ENCODE data around the gene NPY4R.
"Not testable (repeated sequence)": the region's sequence is repeated elsewhere in the genome, so short reads cannot be mapped to it uniquely, and the experiment has no call there.

Gene NPY4R

GRCh38 chr10:46457071-46457470 is 8.7 kb downstream of the NPY4R start:
- H3K9me3 ChIP-seq (ENCODE audit: control insufficient read depth in 1 of 2, low read length in 2 of 2); H3K27me3 ChIP-seq (ENCODE audit: control insufficient read depth in 1 of 2, insufficient read depth in 2 of 2, low read length in 2 of 2); H3K9ac ChIP-seq (ENCODE audit: low read depth in 1 of 2, low read length in 2 of 2); H3K36me3 ChIP-seq (ENCODE audit: control insufficient read depth in 1 of 2, insufficient read depth in 2 of 2, low read length in 2 of 2); H3K4me3 ChIP-seq (ENCODE audit: low read depth in 1 of 2, low read length in 2 of 2); H3K4me1 ChIP-seq (ENCODE audit: control insufficient read depth in 1 of 2, insufficient read depth in 2 of 2, low read length in 2 of 2); H3K27ac ChIP-seq (ENCODE audit: low read depth, low read length): not testable (repeated sequence)

GRCh38 chr10:46455992-46456391 is 9.8 kb downstream of the NPY4R start:
- not testable (repeated sequence) for H3K27me3 ChIP-seq (ENCODE audit: control insufficient read depth in 1 of 2, insufficient read depth in 2 of 2, low read length in 2 of 2); H3K36me3 ChIP-seq (ENCODE audit: control insufficient read depth in 1 of 2, insufficient read depth in 2 of 2, low read length in 2 of 2); H3K9ac ChIP-seq (ENCODE audit: low read depth in 1 of 2, low read length in 2 of 2); H3K9me3 ChIP-seq (ENCODE audit: control insufficient read depth in 1 of 2, low read length in 2 of 2); H3K27ac ChIP-seq (ENCODE audit: low read depth, low read length); H3K4me1 ChIP-seq (ENCODE audit: control insufficient read depth in 1 of 2, insufficient read depth in 2 of 2, low read length in 2 of 2); H3K4me3 ChIP-seq (ENCODE audit: low read depth in 1 of 2, low read length in 2 of 2)

DNA sequence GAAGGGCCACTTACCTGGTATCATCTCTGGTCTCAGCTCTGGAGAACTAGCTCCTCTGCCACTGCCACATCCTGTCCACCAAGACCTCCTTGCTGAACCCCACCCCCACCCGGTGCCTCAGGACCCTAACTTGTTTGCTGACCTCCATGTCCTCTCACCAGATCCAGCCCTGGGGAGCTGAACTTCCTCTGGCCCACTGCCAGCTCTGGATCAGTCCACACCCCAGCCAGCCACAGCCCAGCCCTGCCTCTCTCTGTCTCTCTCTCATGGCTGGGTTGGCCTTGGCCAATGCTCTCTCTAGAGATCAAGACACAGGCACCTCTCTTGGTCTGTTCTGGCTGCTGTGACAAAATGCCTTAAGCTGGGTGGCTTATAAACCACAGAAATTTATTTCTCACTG is 14.4 kb downstream of the NPY4R start:
- H3K4me3 ChIP-seq (ENCODE audit: low read depth in 1 of 2, low read length in 2 of 2); H3K4me1 ChIP-seq (ENCODE audit: control insufficient read depth in 1 of 2, insufficient read depth in 2 of 2, low read length in 2 of 2); H3K9me3 ChIP-seq (ENCODE audit: control insufficient read depth in 1 of 2, low read length in 2 of 2); H3K27ac ChIP-seq (ENCODE audit: low read depth, low read length); H3K9ac ChIP-seq (ENCODE audit: low read depth in 1 of 2, low read length in 2 of 2); H3K27me3 ChIP-seq (ENCODE audit: control insufficient read depth in 1 of 2, insufficient read depth in 2 of 2, low read length in 2 of 2); H3K36me3 ChIP-seq (ENCODE audit: control insufficient read depth in 1 of 2, insufficient read depth in 2 of 2, low read length in 2 of 2): not testable (repeated sequence)

DNA sequence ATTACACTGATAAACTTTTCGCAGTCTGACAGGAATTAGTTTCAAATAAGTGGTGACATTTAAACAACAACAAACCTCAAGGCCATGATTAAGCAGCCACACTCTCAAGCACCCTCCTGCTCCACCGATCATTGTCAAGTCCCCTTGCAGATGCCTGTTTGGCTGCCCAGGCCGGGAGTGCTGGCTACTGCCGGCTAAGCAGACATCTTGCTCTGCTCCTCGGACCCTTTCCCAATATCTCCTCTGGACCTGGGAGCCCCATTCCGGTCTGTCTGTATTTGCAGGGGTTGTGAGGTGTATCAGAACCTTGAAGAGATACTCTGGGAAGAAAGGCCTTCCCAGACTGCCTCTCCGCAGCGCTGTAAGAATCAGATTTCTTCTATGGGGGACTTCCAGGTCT is 14.9 kb downstream of the NPY4R start:
- not testable (repeated sequence) for H3K36me3 ChIP-seq (ENCODE audit: control insufficient read depth in 1 of 2, insufficient read depth in 2 of 2, low read length in 2 of 2); H3K9ac ChIP-seq (ENCODE audit: low read depth in 1 of 2, low read length in 2 of 2); H3K4me3 ChIP-seq (ENCODE audit: low read depth in 1 of 2, low read length in 2 of 2); H3K27me3 ChIP-seq (ENCODE audit: control insufficient read depth in 1 of 2, insufficient read depth in 2 of 2, low read length in 2 of 2); H3K27ac ChIP-seq (ENCODE audit: low read depth, low read length); H3K9me3 ChIP-seq (ENCODE audit: control insufficient read depth in 1 of 2, low read length in 2 of 2); H3K4me1 ChIP-seq (ENCODE audit: control insufficient read depth in 1 of 2, insufficient read depth in 2 of 2, low read length in 2 of 2)

GRCh38 chr10:46447439-46447838 is 18.3 kb downstream of the NPY4R start:
- H3K27ac ChIP-seq (ENCODE audit: low read depth, low read length); H3K4me3 ChIP-seq (ENCODE audit: low read depth in 1 of 2, low read length in 2 of 2); H3K9ac ChIP-seq (ENCODE audit: low read depth in 1 of 2, low read length in 2 of 2); H3K9me3 ChIP-seq (ENCODE audit: control insufficient read depth in 1 of 2, low read length in 2 of 2); H3K4me1 ChIP-seq (ENCODE audit: control insufficient read depth in 1 of 2, insufficient read depth in 2 of 2, low read length in 2 of 2); H3K36me3 ChIP-seq (ENCODE audit: control insufficient read depth in 1 of 2, insufficient read depth in 2 of 2, low read length in 2 of 2); H3K27me3 ChIP-seq (ENCODE audit: control insufficient read depth in 1 of 2, insufficient read depth in 2 of 2, low read length in 2 of 2): not testable (repeated sequence)

DNA sequence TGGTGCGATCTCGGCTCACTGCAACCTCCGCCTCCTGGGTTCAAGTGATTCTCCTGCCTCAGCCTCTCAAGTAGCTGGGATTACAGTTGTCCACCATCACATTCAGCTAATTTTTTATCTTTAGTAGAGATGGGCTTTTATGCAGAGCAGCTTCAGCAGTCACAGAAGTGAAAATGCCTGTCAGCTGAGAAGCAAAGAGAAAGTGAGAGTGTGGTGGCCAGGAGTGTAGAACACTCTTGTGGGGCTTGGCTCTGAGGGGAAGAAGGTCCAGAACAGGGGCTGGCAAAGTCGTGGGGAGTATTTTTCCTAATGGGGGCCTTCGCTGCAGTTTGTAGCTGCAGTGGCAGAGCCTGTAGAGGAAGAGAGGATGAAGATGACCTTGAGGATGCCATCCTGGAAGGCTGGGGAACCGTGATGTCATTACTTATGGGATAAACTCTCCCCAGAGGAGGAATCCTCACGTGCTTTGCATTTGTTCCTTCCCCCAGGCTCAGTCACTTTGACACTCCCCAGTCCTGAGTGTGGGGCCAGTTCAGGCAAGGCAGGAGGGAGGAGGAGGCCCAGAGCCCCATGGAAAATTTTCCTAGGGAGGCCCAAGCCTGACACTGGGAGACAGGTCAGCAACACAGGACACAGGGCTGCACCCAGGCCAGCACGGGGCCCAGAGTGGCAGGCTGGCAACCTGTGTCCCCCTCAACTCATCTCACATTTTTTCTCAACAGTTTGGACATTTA is 20.2 kb downstream of the NPY4R start:
- not testable (repeated sequence) for H3K27ac ChIP-seq (ENCODE audit: low read depth, low read length); H3K4me3 ChIP-seq (ENCODE audit: low read depth in 1 of 2, low read length in 2 of 2); H3K9ac ChIP-seq (ENCODE audit: low read depth in 1 of 2, low read length in 2 of 2); H3K27me3 ChIP-seq (ENCODE audit: control insufficient read depth in 1 of 2, insufficient read depth in 2 of 2, low read length in 2 of 2); H3K36me3 ChIP-seq (ENCODE audit: control insufficient read depth in 1 of 2, insufficient read depth in 2 of 2, low read length in 2 of 2); H3K9me3 ChIP-seq (ENCODE audit: control insufficient read depth in 1 of 2, low read length in 2 of 2)
- H3K4me1 ChIP-seq (ENCODE audit: control insufficient read depth in 1 of 2, insufficient read depth in 2 of 2, low read length in 2 of 2), result peaks cover 0 to 10% of the 10 kb centered on the region in 2 donors

DNA sequence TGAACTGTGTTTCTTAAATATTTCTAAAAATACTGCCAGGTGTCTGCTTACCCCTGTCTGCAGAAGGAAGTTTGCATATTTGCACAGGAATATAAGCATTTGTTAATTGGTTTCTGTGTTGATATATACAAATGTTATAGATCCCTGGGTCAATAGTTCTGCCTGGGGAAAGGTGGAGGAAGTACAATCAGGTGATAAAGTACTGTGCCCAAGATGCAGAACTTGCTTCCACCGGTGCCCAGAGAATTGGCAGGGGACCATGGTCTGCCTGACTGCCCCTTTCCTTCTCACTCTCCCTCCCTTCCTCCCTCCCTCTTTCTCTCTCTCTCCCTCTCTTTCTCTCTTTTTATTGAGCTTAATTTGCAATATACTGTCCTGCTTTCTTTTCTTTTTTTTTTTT is 22.3 kb downstream of the NPY4R start:
- H3K9ac ChIP-seq (ENCODE audit: low read depth in 1 of 2, low read length in 2 of 2); H3K27ac ChIP-seq (ENCODE audit: low read depth, low read length); H3K4me3 ChIP-seq (ENCODE audit: low read depth in 1 of 2, low read length in 2 of 2); H3K9me3 ChIP-seq (ENCODE audit: control insufficient read depth in 1 of 2, low read length in 2 of 2); H3K27me3 ChIP-seq (ENCODE audit: control insufficient read depth in 1 of 2, insufficient read depth in 2 of 2, low read length in 2 of 2); H3K36me3 ChIP-seq (ENCODE audit: control insufficient read depth in 1 of 2, insufficient read depth in 2 of 2, low read length in 2 of 2): not testable (repeated sequence)
- peaks cover 0 to 10% of the 10 kb centered on the region in 2 donors for H3K4me1 ChIP-seq (ENCODE audit: control insufficient read depth in 1 of 2, insufficient read depth in 2 of 2, low read length in 2 of 2)

DNA sequence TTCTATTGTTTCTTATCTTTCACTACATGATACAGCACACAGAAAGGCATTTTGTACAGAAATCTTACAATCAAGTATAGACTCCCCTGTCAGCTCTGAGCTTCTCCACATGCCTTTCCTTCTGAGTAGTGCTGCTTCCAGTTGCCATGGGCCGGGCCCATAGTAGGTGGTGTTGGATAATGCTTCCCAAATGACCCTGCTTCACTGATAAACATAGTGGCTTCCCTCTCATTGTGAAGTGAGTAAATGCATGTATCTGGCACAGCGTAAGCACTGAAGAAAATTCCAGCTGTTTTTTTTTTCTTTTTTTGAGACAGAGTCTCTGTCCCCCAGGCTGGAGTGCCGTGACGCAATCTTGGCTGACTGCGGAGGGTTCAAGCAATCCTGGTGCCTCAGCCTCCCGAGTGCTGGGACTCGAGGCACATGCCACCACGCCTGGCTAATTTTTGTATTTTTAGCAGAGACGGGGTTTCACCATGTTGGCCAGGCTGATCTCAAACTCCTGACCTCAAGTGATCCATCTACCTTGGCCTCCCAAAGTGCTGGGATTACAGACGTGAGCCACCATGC is 23.0 kb downstream of the NPY4R start:
- not testable (repeated sequence) for H3K4me3 ChIP-seq (ENCODE audit: low read depth in 1 of 2, low read length in 2 of 2); H3K36me3 ChIP-seq (ENCODE audit: control insufficient read depth in 1 of 2, insufficient read depth in 2 of 2, low read length in 2 of 2); H3K27me3 ChIP-seq (ENCODE audit: control insufficient read depth in 1 of 2, insufficient read depth in 2 of 2, low read length in 2 of 2); H3K9ac ChIP-seq (ENCODE audit: low read depth in 1 of 2, low read length in 2 of 2); H3K27ac ChIP-seq (ENCODE audit: low read depth, low read length); H3K9me3 ChIP-seq (ENCODE audit: control insufficient read depth in 1 of 2, low read length in 2 of 2)
- peaks cover 0 to 10% of the 10 kb centered on the region in 2 donors for H3K4me1 ChIP-seq (ENCODE audit: control insufficient read depth in 1 of 2, insufficient read depth in 2 of 2, low read length in 2 of 2)

DNA sequence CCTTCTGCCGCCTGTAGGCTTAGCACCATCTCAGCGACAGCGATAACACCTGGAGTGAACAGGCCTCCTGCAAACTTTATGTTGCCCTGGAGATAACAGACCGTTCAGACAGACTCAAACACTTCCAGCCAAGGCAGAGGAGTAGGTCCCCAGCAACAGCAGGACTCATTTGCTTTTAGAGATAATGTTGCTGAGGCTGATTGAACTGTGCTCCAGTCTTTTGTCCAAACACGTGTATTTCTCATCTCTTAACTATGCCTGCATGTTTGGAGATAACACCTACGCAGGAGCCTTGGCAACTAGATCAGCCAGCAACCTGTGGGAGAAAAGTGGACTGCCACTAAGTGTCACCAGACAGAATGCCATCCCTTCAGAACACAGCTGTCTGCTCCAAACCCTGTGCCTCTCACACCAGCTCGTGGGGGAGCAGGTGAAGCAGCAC is 23.9 kb downstream of the NPY4R start:
- not testable (repeated sequence) for H3K4me3 ChIP-seq (ENCODE audit: low read depth in 1 of 2, low read length in 2 of 2); H3K9ac ChIP-seq (ENCODE audit: low read depth in 1 of 2, low read length in 2 of 2); H3K27ac ChIP-seq (ENCODE audit: low read depth, low read length); H3K27me3 ChIP-seq (ENCODE audit: control insufficient read depth in 1 of 2, insufficient read depth in 2 of 2, low read length in 2 of 2); H3K9me3 ChIP-seq (ENCODE audit: control insufficient read depth in 1 of 2, low read length in 2 of 2); H3K36me3 ChIP-seq (ENCODE audit: control insufficient read depth in 1 of 2, insufficient read depth in 2 of 2, low read length in 2 of 2)
- peaks cover 0 to 10% of the 10 kb centered on the region in 2 donors for H3K4me1 ChIP-seq (ENCODE audit: control insufficient read depth in 1 of 2, insufficient read depth in 2 of 2, low read length in 2 of 2)

GRCh38 chr10:46440942-46441341 is 24.8 kb downstream of the NPY4R start:
- not testable (repeated sequence) for H3K27me3 ChIP-seq (ENCODE audit: control insufficient read depth in 1 of 2, insufficient read depth in 2 of 2, low read length in 2 of 2); H3K9me3 ChIP-seq (ENCODE audit: control insufficient read depth in 1 of 2, low read length in 2 of 2); H3K4me3 ChIP-seq (ENCODE audit: low read depth in 1 of 2, low read length in 2 of 2); H3K27ac ChIP-seq (ENCODE audit: low read depth, low read length); H3K36me3 ChIP-seq (ENCODE audit: control insufficient read depth in 1 of 2, insufficient read depth in 2 of 2, low read length in 2 of 2); H3K9ac ChIP-seq (ENCODE audit: low read depth in 1 of 2, low read length in 2 of 2)
- H3K4me1 ChIP-seq (ENCODE audit: control insufficient read depth in 1 of 2, insufficient read depth in 2 of 2, low read length in 2 of 2), result peaks cover 0 to 10% of the 10 kb centered on the region in 2 donors

DNA sequence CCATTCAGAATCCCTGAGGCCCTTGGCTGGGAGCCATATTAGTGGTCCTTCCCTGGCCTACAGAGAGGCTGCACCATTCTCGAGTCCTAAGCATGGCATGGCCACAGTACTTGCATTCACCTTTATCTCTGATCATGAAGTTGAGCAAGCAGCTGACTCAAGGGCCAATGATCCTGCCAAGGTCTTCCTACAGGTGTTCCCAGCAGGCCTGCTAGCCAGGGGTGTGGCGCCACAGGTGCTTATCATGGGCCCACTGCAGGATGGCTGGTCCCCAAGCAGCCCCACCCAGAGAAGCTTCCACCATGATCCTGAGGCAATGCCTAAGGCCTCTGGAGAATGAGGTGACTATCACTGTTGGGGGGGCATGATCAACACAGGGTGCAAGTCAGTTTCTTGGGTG is 42.2 kb downstream of the NPY4R start:
- not testable (repeated sequence) for H3K27me3 ChIP-seq (ENCODE audit: control insufficient read depth in 1 of 2, insufficient read depth in 2 of 2, low read length in 2 of 2); H3K4me3 ChIP-seq (ENCODE audit: low read depth in 1 of 2, low read length in 2 of 2); H3K27ac ChIP-seq (ENCODE audit: low read depth, low read length); H3K36me3 ChIP-seq (ENCODE audit: control insufficient read depth in 1 of 2, insufficient read depth in 2 of 2, low read length in 2 of 2); H3K9me3 ChIP-seq (ENCODE audit: control insufficient read depth in 1 of 2, low read length in 2 of 2); H3K9ac ChIP-seq (ENCODE audit: low read depth in 1 of 2, low read length in 2 of 2); H3K4me1 ChIP-seq (ENCODE audit: control insufficient read depth in 1 of 2, insufficient read depth in 2 of 2, low read length in 2 of 2)

Measured in duodenal mucosa (tissue), 2 donors.